C4-2B (cell line): Measurements from ENCODE around the gene WNK1.

ENCODE experiments used
- CTCF ChIP-seq: fragments of 450-650 bp; conservative IDR thresholded peaks from 2 replicates; pipeline ENCODE4 v1.5.1; 2017; ENCODE audit warnings: mild to moderate bottlenecking
- ZFX ChIP-seq: fragments of 450-650 bp; IDR thresholded peaks from 2 replicates; pipeline ENCODE4 v1.6.1; 2017

- TF ChIP-seq CTCF (no peak), ZFX (no peak)
These were observed 127.3 kb downstream of the WNK1 start for GRCh38 chr12:879641-880040.
